Stimulated activated CD8-positive, alpha-beta memory T cell treated with anti-CD3 and anti-CD28 coated beads, Interleukin-12 subunit alpha, Interleukin-12 subunit beta, amount 100 ng/mL, for 1 hour (primary cell): ENCODE data around the gene GAS5.
A peak's percentile ranks its signal among the peaks of the same experiment; 100 is the strongest.

Experiments
- DNase-seq: peaks from one replicate; pipeline ENCODE4 v3.0.0-alpha.2; 2020; ENCODE audit warnings: low read depth

The GAS5 gene

DNA sequence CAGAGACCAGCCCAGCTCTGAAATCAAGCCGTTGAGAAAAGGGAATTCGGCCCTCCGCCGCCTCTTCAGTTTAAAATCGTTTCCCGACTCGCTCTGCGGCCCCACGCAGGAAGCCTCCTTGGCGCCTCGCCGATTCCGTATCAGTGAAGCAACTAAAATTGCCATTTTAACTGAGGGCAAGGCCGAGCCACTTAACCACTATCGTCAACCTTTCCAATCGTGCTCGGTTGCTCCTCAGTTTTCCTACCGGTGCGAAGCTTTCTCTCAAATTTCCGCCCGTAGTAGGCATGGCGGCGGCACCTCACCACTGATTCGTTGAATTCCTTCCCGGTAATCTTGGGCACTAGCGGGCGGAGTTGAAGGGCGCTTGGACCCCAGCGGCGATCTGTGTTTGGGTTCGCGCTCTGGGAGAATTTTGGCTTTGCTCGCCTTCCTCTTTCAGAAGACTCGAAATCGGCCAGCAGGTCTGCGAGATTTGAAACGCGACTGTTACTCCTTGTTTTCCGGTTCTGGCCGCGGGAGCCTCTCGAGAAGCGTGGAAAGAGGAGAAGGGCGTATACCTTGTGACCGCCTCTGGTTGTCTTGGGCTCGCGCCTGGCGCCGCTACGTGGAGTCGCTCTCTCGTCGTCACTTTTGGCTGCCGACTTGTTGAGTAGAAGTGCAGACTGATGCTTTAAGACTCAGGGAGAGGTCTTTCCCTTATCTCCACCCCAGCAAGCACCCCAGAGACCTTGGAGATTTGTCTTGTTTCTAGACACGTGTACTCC lies 43.3 kb downstream of the GAS5 start, which contains the start of the genes CENPL and DARS2:
Gene CENPL (minus strand): TSS at position 569 of the 767 bp plus-strand sequence. CDS start 13,584 bp downstream, outside the sequence.
Gene DARS2 (plus strand): TSS at position 359 of the 767 bp plus-strand sequence. CDS start 557 bp downstream, outside the sequence.
- peak; percentile 84 for DNase-seq

DNA sequence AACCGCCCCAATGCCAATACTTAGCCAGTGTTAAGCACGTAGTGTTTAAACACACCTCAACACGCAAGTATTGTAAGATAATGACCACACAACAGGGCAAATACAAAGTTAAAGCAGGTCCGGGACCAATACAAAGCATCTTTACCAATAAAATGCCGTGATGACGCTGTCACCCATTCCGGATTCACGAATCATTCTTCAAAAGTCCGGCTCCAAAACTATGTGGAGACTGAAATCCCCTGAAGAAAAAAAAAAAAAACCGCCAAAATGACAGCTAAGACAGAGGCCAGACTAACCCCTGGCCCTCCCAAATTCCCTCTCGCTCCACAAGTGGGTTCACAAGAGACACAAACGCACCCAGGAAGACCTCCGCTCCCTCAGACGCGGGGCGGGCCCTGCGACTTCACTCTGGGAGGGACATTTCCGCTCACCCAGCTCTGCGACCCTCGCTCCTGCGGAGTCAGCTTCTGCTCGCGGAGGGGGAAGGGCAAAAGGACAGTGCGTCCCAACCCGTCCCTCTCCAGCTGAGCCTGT lies 43.9 kb downstream of the GAS5 start:
- DNase-seq = no peak

DNA sequence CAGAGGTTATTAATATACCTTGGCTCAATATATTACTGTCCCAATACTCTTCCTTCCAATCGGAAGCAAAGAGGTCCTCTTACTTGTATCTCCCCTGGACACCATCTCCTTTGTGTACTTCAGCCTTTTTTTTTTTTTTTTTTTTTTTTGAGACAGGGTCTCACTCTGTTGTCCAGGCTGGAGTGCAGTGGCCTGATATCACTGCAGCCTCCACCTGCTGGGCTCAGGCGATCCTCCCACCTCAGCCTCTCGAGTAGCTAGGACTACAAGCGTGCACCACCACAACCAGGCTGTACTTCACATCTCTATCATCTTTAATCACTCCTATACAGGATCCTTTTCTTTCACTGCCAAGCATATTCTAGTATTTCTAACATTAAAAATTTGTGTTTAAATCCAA lies 46.1 kb downstream of the GAS5 start:
- DNase-seq = no peak

DNA sequence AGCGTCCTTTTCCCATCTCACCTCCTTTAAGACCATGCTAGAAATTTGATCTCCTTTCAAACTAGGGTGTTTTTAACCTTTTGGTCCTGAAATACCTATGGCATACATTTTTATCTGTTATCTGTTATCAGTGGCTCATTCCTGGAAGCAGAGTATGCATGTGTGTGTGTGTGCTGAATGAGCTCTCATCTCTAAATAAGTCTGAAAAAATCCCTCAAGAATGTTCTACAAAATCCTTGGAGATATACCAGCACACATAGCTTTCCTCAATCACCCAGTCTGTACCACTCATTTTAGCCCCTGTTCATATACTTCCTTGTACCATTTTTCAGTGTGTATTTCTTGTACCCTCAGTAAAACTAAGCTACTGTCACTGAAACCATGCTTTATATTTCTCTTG lies 49.3 kb downstream of the GAS5 start:
- no peak for DNase-seq
